Neural progenitor cell (in vitro differentiated cells): ENCODE measurements around the gene PLAAT5.

Experiments
- CTCF ChIP-seq: fragments of 200-600 bp; sonication (generic); IDR thresholded peaks from 2 replicates; pipeline ENCODE4 v1.5.1; 2017; ENCODE audit warnings: antibody characterized with exemption, mild to moderate bottlenecking
- EZH2 ChIP-seq: fragments of 200-600 bp; sonication (generic); IDR thresholded peaks from 2 replicates; pipeline ENCODE4 v1.6.1; 2017; ENCODE audit warnings: antibody characterized with exemption, mild to moderate bottlenecking, moderate library complexity
- EZH2phosphoT487 ChIP-seq: fragments of 200-600 bp; sonication (generic); IDR thresholded peaks from 2 replicates; pipeline ENCODE4 v1.6.1; 2017; ENCODE audit warnings: antibody characterized with exemption

GRCh38 chr11:63504054-63504453 is 13.1 kb upstream of the PLAAT5 start:
- TF ChIP-seq EZH2 (no peak), CTCF (no peak), EZH2phosphoT487 (no peak)
